PC-3 (cell line): ENCODE results near the gene KCNA2. TPM values are rescaled to one million over a fixed set of nuclear protein-coding genes. Genes with fewer than 3 reads are reported as not detected.

ENCODE experiments used
- ATAC-seq: fragments of 200-7000 bp; cut with Tn5 transposase; 2 replicates; pipeline ENCODE4 v1.9.1; 2020; ENCODE audit warnings: mild to moderate bottlenecking, moderate library complexity
- BruUV-seq: library from RNA; stranded (reverse); fragments of 400-500 nt; replicated peaks from 2 replicates; lab custom pipeline; 2021; lab: Mats Ljungman, UMichigan
- CTCF ChIA-PET: fragments of 300-600 bp; sonication (Branson Sonifier 250); formaldehyde crosslinking; loops from one replicate; lab custom pipeline; 2022; ENCODE audit warnings: antibody characterized with exemption; lab: Charles Lee
- POLR2A ChIA-PET: fragments of 300-600 bp; sonication (Branson Sonifier 250); formaldehyde crosslinking; loops from one replicate; lab custom pipeline; 2022; ENCODE audit warnings: antibody characterized with exemption; ENCODE audit not compliant: unreplicated experiment; lab: Charles Lee
- DNase-seq: peaks from one replicate; pipeline ENCODE4 v3.0.0-alpha.2; 2015
- H2AFZ ChIP-seq: fragments of 300-600 bp; sonication (generic); 2 replicates; pipeline ENCODE4 v1.6.0; 2016; ENCODE audit warnings: antibody characterized with exemption, low read length
- H3F3A ChIP-seq: fragments of 300-600 bp; sonication (generic); one replicate; pipeline ENCODE4 v1.6.0; 2017; ENCODE audit warnings: antibody characterized with exemption, low read length, control low read depth, mild to moderate bottlenecking; ENCODE audit not compliant: unreplicated experiment
- H3K27ac ChIP-seq: fragments of 300-600 bp; sonication (generic); 2 replicates; pipeline ENCODE4 v1.5.1; 2016; ENCODE audit warnings: mild to moderate bottlenecking, low read length
- H3K27me3 ChIP-seq: fragments of 300-600 bp; sonication (generic); 2 replicates; pipeline ENCODE4 v1.6.1; 2016; ENCODE audit warnings: low read length, mixed read lengths
- H3K36me3 ChIP-seq: fragments of 300-600 bp; sonication (generic); 2 replicates; pipeline ENCODE4 v1.6.1; 2016; ENCODE audit warnings: low read depth, mixed run types, low read length, mixed read lengths
- H3K4me1 ChIP-seq: fragments of 300-600 bp; sonication (generic); 2 replicates; pipeline ENCODE4 v1.5.1; 2016; ENCODE audit warnings: low read length; ENCODE audit not compliant: insufficient read depth
- H3K4me2 ChIP-seq: fragments of 300-600 bp; sonication (generic); 2 replicates; pipeline ENCODE4 v1.6.0; 2016; ENCODE audit warnings: low read length
- H3K4me3 ChIP-seq: fragments of 300-600 bp; sonication (generic); 2 replicates; pipeline ENCODE4 v1.5.1; 2016; ENCODE audit warnings: mild to moderate bottlenecking, low read length, mixed read lengths
- H3K79me2 ChIP-seq: fragments of 300-600 bp; sonication (generic); 2 replicates; pipeline ENCODE4 v1.6.1; 2017; ENCODE audit warnings: low read length, mixed read lengths
- H3K9ac ChIP-seq: fragments of 300-600 bp; sonication (generic); 2 replicates; pipeline ENCODE4 v1.6.0; 2016; ENCODE audit warnings: mild to moderate bottlenecking, low read length
- H3K9me2 ChIP-seq: fragments of 300-600 bp; sonication (generic); replicated peaks from 2 replicates; pipeline ENCODE4 v1.6.1; 2016; ENCODE audit warnings: mixed run types, low read length, mixed read lengths
- H3K9me3 ChIP-seq: fragments of 300-600 bp; sonication (generic); 2 replicates; pipeline ENCODE4 v1.6.1; 2016; ENCODE audit warnings: low read length, mixed read lengths
- H4K20me1 ChIP-seq: fragments of 300-600 bp; sonication (generic); 2 replicates; pipeline ENCODE4 v1.6.1; 2016; ENCODE audit warnings: low read length, mixed read lengths
- EZH2 ChIP-seq: fragments of 300-600 bp; sonication (generic); IDR thresholded peaks from one replicate; pipeline ENCODE4 v1.6.1; 2017; ENCODE audit warnings: antibody characterized with exemption, mild to moderate bottlenecking, low read length; ENCODE audit not compliant: unreplicated experiment
- EZH2phosphoT487 ChIP-seq: fragments of 300-600 bp; sonication (generic); IDR thresholded peaks from 2 replicates; pipeline ENCODE4 v1.6.1; 2018; ENCODE audit warnings: mild to moderate bottlenecking, antibody characterized with exemption, low read length, borderline replicate concordance
- intact Hi-C: fragments of 100-400 bp; cut with micrococcal nuclease; formaldehyde crosslinking; loops from 2 replicates; pipeline ENCODE4 v1.9.0; 2023
- total RNA-seq: library from RNA; depleted of rRNA; stranded (reverse); fragments of >200 nt; gene quantifications from 2 replicates; pipeline ENCODE4 v1.2.3, GENCODE V29; 2014
- TF ChIP-seq, protein P1 (sequence below): fragments of 300-600 bp; sonication (generic); conservative IDR thresholded peaks from 2 replicates; pipeline ENCODE4 v1.5.1; 2017; ENCODE audit warnings: antibody characterized with exemption, low read depth, mild to moderate bottlenecking, low read length

KCNA2 gene
- total RNA-seq, 1 experiment from 2014 or later: not detected

DNA sequence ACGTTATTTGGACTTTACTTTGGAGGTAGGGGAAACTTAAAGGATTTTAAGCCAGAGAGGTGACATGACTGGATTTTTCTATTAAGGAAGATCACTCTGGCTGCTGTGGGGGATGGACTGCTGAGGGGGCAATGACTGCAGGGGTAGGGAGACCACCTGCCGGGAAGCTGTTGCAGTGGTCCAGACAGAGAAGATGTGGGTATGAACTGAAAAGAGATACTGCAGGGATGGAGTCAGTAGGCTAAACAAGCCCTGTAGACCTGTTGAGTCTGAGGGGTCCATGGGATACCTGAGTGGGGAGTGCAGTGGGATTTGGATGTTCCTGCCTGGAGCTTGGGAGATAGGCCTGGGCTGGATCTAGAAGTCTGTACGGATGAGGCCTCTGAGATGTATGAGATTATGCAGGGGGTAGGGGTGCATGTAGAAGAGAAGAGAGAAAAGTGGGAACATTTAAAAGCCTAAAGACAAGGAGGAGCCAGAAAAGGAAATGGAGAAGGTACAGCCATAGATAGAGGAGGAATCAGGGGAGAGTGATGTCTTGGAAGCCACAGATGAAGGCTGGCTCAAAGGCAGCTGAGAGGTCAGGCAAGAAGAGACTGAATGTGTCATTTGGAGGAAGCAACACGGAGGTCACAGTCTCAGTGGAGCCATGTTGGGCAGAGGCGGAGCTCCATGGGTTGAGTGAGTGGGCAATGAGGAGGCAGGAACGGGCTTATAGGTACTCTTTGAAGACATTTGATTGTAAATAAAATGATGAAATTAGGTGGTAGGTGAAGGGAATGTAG is 25.9 kb upstream of the KCNA2 start:
- no peaks in the 10 kb centered on the region for H3K9me3 ChIP-seq
- ChIA-PET POLR2A (no interaction called here), CTCF (no interaction called here)
- no peaks in the 10 kb centered on the region for H3F3A ChIP-seq
- no peak for DNase-seq
- no peak for ATAC-seq
- TF ChIP-seq, protein P1, sequence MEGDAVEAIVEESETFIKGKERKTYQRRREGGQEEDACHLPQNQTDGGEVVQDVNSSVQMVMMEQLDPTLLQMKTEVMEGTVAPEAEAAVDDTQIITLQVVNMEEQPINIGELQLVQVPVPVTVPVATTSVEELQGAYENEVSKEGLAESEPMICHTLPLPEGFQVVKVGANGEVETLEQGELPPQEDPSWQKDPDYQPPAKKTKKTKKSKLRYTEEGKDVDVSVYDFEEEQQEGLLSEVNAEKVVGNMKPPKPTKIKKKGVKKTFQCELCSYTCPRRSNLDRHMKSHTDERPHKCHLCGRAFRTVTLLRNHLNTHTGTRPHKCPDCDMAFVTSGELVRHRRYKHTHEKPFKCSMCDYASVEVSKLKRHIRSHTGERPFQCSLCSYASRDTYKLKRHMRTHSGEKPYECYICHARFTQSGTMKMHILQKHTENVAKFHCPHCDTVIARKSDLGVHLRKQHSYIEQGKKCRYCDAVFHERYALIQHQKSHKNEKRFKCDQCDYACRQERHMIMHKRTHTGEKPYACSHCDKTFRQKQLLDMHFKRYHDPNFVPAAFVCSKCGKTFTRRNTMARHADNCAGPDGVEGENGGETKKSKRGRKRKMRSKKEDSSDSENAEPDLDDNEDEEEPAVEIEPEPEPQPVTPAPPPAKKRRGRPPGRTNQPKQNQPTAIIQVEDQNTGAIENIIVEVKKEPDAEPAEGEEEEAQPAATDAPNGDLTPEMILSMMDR: no peak
- H3K4me2 ChIP-seq: no peak overlapping the region
- no peaks in the 10 kb centered on the region for H3K4me1 ChIP-seq
- no peaks in the 10 kb centered on the region for H4K20me1 ChIP-seq
- no TSS peak for BruUV-seq
- intact Hi-C loops: loop anchor here (1.0 to 5.0 kb wide), 2 partner anchors 151 to 360 kb away; no protein-coding TSS in a partner anchor
- no peak overlapping the region for H3K4me3 ChIP-seq
- H3K27ac ChIP-seq: no peak overlapping the region
- peaks cover 5% of the 10 kb centered on the region; the same call in 1 of the 2 replicates for H3K27me3 ChIP-seq
- H3K36me3 ChIP-seq: no peaks in the 10 kb centered on the region
- H3K79me2 ChIP-seq: no peaks in the 10 kb centered on the region
- H3K9me2 ChIP-seq: no peaks in the 10 kb centered on the region
- H3K9ac ChIP-seq: no peak overlapping the region
- H2AFZ ChIP-seq: no peak overlapping the region

DNA sequence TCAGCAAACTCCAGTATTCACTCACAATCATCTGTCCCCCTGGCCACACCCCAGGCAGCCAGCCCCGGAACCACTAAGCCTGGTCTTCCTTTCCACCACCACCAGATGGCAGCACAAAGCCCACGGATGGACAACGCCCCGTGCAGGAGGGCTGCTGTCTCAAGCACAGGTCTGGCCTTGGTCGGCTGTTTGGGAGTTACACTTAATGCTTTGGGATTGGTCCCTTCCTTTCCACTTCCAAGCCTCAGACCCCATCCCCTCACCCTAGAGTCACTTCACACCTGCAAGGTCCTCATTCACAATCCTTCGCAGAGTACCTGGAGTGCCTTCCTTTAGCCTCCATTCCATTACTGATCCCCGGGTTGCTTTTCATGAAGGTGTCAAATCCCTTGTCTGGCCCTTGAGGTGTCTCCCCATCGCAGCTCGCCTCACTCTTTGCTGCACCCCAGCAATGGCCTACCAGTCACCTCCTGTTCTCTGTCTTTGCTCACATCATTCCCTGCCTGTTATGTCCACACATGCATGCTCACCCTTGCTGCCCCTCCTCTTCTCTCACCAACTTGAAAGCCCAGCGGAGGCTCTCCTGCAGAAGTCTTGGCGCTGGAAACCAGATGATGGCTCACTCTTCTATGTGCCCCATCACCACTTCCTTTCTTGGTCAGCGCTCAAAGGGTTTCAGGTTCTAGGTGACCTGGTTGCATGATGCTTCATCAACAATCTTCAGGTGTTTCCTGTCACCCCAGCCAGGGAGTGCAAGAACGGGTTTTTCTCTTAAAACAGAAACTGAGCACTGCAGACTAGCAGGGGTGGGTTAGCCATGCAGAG is 24.9 kb upstream of the KCNA2 start:
- ChIA-PET POLR2A (no interaction called here), CTCF (no interaction called here)
- Histone ChIP-seq H3F3A (no peaks in the 10 kb centered on the region), H3K9me3 (no peaks in the 10 kb centered on the region), H3K4me2 (no peak overlapping the region), H3K4me1 (no peaks in the 10 kb centered on the region), H3K36me3 (no peaks in the 10 kb centered on the region), H2AFZ (no peak overlapping the region), H3K27ac (no peak overlapping the region), H3K79me2 (no peaks in the 10 kb centered on the region), H3K4me3 (no peak overlapping the region), H3K9ac (no peak overlapping the region), H3K27me3 (peaks cover 5% of the 10 kb centered on the region; the same call in 1 of the 2 replicates), H3K9me2 (no peaks in the 10 kb centered on the region), H4K20me1 (no peaks in the 10 kb centered on the region)
- intact Hi-C loops: loop anchor here (1.0 to 5.0 kb wide), 3 partner anchors 135 to 361 kb away; no protein-coding TSS in a partner anchor
- ATAC-seq: peak; percentile 99
- TF ChIP-seq, protein P1: peak; percentile 85
- TF ChIP-seq EZH2phosphoT487: no peak
- TF ChIP-seq EZH2: no peak
- DNase-seq: peak; percentile 80
- no TSS peak for BruUV-seq
